ENCODE results near the gene TMED8.
"Not testable (repeated sequence)": the region's sequence is repeated elsewhere in the genome, so short reads cannot be mapped to it uniquely, and the experiment has no call there.

Gene TMED8, protein sequence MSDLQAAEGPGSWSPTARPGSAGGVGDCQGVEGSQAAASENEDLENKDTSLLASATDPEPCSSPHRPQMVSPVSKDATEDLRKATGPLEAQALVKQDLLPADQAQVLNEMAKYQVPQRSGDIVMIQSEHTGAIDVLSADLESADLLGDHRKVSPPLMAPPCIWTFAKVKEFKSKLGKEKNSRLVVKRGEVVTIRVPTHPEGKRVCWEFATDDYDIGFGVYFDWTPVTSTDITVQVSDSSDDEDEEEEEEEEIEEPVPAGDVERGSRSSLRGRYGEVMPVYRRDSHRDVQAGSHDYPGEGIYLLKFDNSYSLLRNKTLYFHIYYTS

DNA sequence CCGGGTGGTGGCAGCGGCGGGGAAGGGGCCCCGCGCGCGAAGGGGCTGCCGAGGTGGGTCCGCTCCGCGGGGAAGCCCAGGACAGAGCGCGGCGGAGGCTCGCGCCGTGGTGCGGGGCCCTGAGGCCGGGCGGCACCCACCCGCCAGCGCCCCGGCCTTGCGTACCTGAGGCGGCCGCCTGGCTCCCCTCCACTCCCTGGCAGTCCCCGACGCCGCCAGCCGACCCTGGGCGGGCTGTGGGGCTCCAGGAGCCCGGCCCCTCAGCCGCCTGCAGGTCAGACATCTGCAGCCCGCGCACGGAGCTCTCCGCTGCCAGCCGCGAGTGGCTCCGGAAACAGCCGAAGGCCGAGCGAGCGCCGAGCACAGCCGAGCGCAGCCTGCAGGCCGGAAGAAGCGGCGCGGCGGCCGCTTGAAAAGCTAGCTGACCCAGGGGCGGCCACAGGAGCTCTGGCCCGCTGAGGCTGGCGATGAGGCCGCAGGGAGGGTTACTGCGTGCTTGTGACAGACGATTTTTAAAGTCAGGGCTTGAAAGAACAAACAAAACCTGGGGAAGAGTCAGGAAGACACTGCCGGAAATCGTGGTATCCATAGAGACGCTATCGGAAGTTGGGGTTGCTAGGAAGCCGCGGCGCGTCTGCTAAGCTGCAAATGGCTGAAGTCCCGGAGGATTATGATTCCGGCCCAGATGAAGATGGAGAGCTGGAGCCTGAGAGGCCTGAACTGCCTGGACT, at the start of gene TMED8, which contains the start of gene SAMD15:
TMED8 (minus strand) TSS at position 324 of the 731 bp plus-strand sequence; CDS start at position 283, 41 bp downstream.
SAMD15 (plus strand) TSS at position 609 of the 731 bp plus-strand sequence; CDS start at position 649, 40 bp downstream.
- TF ChIP-seq, protein P1, sequence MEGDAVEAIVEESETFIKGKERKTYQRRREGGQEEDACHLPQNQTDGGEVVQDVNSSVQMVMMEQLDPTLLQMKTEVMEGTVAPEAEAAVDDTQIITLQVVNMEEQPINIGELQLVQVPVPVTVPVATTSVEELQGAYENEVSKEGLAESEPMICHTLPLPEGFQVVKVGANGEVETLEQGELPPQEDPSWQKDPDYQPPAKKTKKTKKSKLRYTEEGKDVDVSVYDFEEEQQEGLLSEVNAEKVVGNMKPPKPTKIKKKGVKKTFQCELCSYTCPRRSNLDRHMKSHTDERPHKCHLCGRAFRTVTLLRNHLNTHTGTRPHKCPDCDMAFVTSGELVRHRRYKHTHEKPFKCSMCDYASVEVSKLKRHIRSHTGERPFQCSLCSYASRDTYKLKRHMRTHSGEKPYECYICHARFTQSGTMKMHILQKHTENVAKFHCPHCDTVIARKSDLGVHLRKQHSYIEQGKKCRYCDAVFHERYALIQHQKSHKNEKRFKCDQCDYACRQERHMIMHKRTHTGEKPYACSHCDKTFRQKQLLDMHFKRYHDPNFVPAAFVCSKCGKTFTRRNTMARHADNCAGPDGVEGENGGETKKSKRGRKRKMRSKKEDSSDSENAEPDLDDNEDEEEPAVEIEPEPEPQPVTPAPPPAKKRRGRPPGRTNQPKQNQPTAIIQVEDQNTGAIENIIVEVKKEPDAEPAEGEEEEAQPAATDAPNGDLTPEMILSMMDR (conservative IDR thresholded peaks at IDR 0.05): peak; percentile 30
- H3K27ac ChIP-seq: peak within 1 kb of the TSS; percentile 80

DNA sequence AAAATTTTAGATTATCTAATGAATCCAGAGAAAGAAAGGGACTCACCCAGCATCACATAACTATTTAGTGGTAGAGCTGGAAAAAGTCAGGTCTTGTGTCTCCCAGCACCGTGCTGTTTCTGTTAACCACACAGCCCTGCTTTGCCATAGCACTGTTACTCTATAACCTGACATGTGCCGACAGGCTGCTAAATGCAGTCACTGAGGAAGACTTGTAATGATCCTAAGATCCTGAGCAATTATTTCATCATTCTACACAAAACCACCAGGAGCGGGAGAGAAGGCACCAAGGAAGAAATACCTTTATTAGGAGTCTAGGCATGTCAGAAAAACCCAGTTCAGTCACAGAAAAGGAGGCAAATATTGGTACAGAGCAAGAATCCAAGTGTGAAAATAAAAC, 49.5 kb upstream of the TMED8 start:
- H3K27ac ChIP-seq: no peak overlapping the region
- TF ChIP-seq, protein P1 (conservative IDR thresholded peaks at IDR 0.05): no peak

DNA sequence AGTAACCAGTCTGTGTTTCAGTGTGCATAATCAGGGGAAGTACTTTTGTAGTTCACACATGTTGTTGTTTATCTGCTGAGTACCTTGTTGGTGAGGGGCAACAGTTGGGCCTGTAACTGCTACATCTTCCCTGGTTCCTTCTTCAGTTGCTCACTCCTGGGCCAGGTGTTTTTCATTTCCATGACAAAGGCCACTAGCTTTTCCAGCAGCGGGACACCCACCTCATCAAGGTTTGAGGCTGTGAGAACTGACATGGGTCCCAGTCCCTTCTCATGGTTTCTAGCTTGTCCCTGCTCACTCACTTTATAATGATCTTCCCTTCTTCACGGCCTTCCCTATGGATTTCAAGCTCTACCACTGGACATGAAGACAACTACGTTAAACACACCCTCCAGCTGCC, 48.0 kb upstream of the TMED8 start:
- H3K27ac ChIP-seq: no peak overlapping the region
- TF ChIP-seq, protein P1 (conservative IDR thresholded peaks at IDR 0.05): no peak

DNA sequence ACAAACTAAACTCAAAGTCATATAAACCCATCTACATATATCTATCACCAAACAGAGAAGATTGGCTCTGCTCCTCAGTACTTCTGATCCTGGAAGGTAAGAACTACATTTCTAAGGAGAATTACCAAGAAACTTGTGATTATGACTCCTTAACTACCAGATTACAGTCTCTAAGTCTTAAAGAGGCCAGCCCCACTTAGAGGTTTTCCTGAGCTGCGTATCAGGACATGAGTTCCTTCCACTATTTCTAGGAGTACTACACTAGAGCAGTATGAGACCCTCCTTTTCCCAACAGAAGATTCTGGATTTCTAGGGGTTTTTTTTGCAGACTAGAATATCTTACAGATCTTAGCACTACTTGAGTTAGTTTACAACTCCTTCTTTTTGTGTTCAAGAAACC, 46.5 kb upstream of the TMED8 start, which contains the start of gene NOXRED1:
NOXRED1 (minus strand) TSS at position 101 of the 400 bp plus-strand sequence. CDS start 634 bp downstream, outside the sequence.
- TF ChIP-seq, protein P1 (conservative IDR thresholded peaks at IDR 0.05): no peak
- H3K27ac ChIP-seq: no peak within 1 kb of the TSS

DNA sequence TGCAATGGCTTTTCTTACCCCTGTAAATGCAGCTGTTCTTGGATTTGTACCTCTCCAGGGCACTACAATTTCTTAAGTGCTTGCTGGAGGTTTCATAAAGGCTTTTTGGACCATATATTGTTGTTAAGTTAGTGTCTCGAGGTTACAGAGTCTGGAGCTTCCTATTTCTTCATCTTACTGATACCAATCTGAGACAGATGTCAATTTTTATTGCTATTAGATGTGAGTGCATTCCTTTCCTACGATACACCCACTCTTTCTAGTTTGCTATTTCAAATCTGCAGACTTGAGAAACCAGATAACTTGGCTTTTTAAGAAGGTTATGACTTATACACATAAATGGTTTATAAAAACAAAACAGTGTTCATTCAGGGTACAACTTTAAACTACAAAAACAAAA, 44.3 kb upstream of the TMED8 start:
- no peak overlapping the region for H3K27ac ChIP-seq
- TF ChIP-seq, protein P1 (conservative IDR thresholded peaks at IDR 0.05): no peak

- TF ChIP-seq, protein P1 (conservative IDR thresholded peaks at IDR 0.05): no peak
- H3K27ac ChIP-seq: no peak overlapping the region
These were observed 39.9 kb upstream of the TMED8 start for GRCh38 chr14:77416836-77417235.

DNA sequence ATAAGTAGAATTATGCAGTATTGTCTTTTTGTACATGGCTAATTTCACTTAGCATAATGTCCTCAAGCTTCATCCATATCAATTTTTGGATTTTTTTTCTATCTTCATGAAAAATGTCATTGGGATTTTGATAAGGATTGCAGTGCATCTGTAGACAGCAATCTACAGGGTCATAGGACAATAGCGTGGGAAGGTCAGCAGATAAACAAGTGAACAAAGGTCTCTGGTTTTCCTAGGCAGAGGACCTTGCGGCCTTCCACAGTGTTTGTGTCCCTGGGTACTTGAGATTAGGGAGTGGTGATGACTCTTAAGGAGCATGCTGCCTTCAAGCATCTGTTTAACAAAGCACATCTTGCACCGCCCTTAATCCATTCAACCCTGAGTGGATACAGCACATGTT, 39.2 kb upstream of the TMED8 start:
- not testable (repeated sequence) for H3K27ac ChIP-seq

DNA sequence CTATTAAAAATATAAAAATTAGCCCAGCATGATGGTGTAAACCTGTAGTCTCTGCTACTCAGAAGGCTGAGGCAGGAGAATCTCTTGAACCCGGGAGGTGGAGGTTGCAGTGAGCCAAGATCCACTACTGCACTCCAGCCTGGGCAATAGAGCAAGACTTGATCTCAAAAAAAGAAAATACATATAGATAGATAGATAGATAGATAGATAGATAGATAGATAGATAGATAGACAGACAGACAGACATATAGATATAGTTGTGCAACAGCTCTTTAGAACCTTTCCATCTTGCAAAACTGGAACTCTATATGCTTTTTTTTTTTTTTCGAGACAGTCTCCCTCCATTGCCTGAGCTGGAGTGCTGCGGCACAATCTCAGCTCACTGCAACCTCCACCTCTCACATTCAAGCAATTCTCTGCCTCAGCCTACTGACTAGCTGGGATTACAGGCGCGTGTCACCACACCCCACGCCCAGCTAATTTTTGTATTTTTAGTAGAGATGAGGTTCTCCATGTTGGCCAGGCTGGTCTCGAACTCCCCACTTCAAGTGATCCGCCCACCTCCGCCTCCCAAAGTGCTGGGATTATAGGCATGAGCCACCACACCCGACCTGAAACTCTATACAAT, 38.6 kb upstream of the TMED8 start:
- H3K27ac ChIP-seq: not testable (repeated sequence)

All from VCaP (cell line).